GM19193 (cell line): ENCODE data around the gene GAB1.

ENCODE experiments used
- POLR2A ChIP-seq: IDR thresholded peaks from 4 replicates; pipeline ENCODE4 v1.6.1; 2011; ENCODE audit not compliant: insufficient read depth, insufficient read length; ENCODE audit errors: extremely low read depth

Gene GAB1

GRCh38 chr4:143511906-143512305 is 175.2 kb downstream of the GAB1 start:
- TF ChIP-seq POLR2A: no peak

- no peak for TF ChIP-seq POLR2A
These were observed 176.3 kb downstream of the GAB1 start for GRCh38 chr4:143512978-143513313.

GRCh38 chr4:143513314-143514168 is 176.9 kb downstream of the GAB1 start, which contains the start of gene SMARCA5:
SMARCA5 (plus strand) TSS chr4:143513702; CDS start chr4:143513925, 223 bp downstream.
- peak; percentile 84 for TF ChIP-seq POLR2A

- no peak for TF ChIP-seq POLR2A
These were observed 177.5 kb downstream of the GAB1 start for GRCh38 chr4:143514169-143514495.

- no peak for TF ChIP-seq POLR2A
These were observed 177.8 kb downstream of the GAB1 start for GRCh38 chr4:143514497-143514896.

- no peak for TF ChIP-seq POLR2A
These were observed 178.2 kb downstream of the GAB1 start for GRCh38 chr4:143514901-143515300.

- no peak for TF ChIP-seq POLR2A
These were observed 179.2 kb downstream of the GAB1 start for GRCh38 chr4:143515905-143516304.

GRCh38 chr4:143517764-143518163 is 181.1 kb downstream of the GAB1 start:
- no peak for TF ChIP-seq POLR2A
